K562 (cell line): ENCODE data around the gene NMRK2.

Experiments
- MEF2A ChIP-seq: IDR thresholded peaks from 2 replicates; pipeline ENCODE4 v1.6.1; 2011; ENCODE audit warnings: low read depth, mild to moderate bottlenecking, low read length, moderate library complexity; ENCODE audit not compliant: control insufficient read depth
- NELFE ChIP-seq: IDR thresholded peaks from 2 replicates; pipeline ENCODE4 v1.6.1; 2011; ENCODE audit warnings: mild to moderate bottlenecking; ENCODE audit not compliant: insufficient read depth, insufficient read length
- PHF8 ChIP-seq: fragments of 200-600 bp; sonication (generic); IDR thresholded peaks from 2 replicates; pipeline ENCODE4 v1.6.1; 2012; ENCODE audit warnings: mixed run types, mild to moderate bottlenecking, inconsistent platforms, low read length, moderate library complexity, borderline replicate concordance
- RBM34 ChIP-seq: fragments of 200-400 bp; formaldehyde crosslinking; IDR thresholded peaks from 2 replicates; pipeline ENCODE4 v1.6.1; 2018; ENCODE audit warnings: low read length, borderline replicate concordance; ENCODE audit not compliant: insufficient read depth

DNA sequence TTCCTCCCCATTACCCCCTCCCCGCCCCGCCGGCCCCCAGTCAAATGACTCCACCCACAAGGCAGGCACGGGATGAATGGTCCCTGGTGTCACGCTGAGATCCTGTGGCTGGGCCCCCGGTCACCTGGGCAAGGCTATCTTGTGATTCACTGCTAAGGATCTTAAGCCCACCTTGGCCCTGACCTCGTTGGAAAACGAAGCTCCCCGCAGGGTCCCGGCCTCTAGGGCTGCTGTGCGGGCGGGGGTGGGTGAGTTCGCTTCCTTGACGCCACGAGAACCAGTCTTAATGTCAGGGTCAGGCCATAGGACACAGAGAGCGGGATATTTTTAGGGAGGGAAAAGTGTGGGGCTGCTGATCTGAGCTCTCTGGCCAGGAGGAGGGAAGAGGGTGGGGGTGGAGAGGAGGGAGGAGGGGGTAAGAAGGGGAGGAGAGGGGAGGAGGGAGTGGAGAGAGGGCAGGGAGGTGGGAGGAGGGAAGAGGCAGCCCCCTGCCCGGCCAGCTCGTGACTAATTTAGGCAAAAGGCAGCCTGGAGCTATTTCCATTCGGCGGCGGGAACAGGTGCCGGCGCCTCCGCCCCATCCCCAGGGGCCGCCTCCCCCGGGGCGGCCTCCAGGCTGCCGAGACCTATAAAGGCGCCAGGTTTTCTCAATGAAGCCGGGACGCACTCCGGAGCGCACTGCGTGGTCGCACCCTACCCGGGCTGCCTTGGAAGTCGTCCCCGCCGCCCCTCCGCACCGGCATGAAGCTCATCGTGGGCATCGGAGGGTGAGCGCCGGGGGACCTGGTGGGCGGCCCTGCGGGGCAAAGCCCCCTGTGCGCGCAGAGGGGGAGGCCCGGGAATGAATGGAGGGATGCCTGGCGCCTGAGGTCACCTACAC is at the start of gene NMRK2:
- TF ChIP-seq MEF2A (no peak), NELFE (no peak), PHF8 (no peak), RBM34 (no peak)
